Nephron (organoid): ENCODE measurements around the gene GNAT2.

ENCODE experiments used
- H3K27ac Mint-ChIP-seq, 3 experiments: 2 replicates each; pipeline ENCODE4 v1.8.0; 2020; ENCODE audit warnings: mixed read lengths in 3 of 3, mild to moderate bottlenecking in 2 of 3, moderate library complexity in 1 of 3
- H3K27me3 Mint-ChIP-seq: 2 replicates; pipeline ENCODE4 v1.8.0; 2021; ENCODE audit warnings: low read depth, mild to moderate bottlenecking, moderate library complexity, mixed read lengths
- H3K36me3 Mint-ChIP-seq: 2 replicates; pipeline ENCODE4 v1.8.0; 2020; ENCODE audit warnings: low read depth, mixed read lengths
- H3K4me1 Mint-ChIP-seq: 2 replicates; pipeline ENCODE4 v1.8.0; 2020; ENCODE audit warnings: mixed read lengths
- H3K4me3 Mint-ChIP-seq, 3 experiments: 2 replicates each; pipeline ENCODE4 v1.8.0; 2020; ENCODE audit warnings: mild to moderate bottlenecking in 3 of 3, mixed read lengths in 3 of 3, moderate library complexity in 2 of 3
- H3K9me3 Mint-ChIP-seq: 2 replicates; pipeline ENCODE4 v1.8.0; 2020; ENCODE audit warnings: mixed read lengths
- CTCF ChIP-seq, 3 experiments: fragments of 200-600 bp; sonication (generic); IDR thresholded peaks; one replicate each; pipeline ENCODE4 v1.5.0; 2021; ENCODE audit warnings: antibody characterized with exemption in 3 of 3; ENCODE audit not compliant: unreplicated experiment in 3 of 3

The GNAT2 gene

DNA sequence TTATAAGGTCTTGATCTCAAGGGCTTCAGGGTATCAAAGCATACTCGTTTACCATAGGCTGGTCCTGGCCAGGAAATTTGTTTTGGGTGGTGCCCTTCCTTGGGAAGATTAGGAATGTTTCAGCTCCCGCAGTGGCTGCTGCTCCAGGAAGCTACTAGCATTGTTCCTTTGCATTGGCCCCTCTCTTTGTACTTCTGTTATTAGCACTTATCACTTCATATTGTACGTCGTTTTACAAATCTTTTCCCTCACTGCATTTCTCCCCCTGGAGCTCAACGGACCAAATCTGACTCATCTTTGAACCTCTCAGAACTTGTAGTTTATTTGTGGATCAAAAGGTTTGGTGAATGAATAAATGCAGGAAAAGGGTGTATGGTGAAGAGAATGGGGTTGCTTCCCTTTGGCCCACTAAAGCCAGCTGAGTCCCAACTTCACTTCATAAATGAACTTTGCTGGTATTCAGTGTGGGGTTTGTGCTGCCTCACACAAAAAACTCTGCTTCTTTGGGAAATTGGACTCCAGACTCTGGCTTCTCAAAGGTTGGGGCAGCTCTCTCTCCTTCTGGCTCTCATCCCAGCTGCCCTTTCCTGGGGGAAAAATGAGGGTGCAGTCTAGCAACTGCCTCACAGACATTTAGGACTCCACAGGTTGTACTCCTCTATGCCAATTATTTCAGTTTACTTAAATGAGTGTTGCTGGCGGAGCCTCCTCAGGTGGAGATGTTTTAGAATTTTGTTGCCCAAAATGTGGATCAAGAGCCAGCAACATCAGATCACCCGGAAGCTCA is 5.9 kb downstream of the GNAT2 start:
- Mint-ChIP-seq H3K4me3 (no peak overlapping the region), H3K27me3 (no peaks in the 10 kb centered on the region), H3K4me1 (peaks cover 17% of the 10 kb centered on the region), H3K36me3 (no peaks in the 10 kb centered on the region), H3K27ac (peak overlapping the region in 1 of 3 experiments; percentile 13), H3K9me3 (no peaks in the 10 kb centered on the region)
- no peak for TF ChIP-seq CTCF (IDR thresholded peaks at IDR 0.05; ENCODE audit: unreplicated experiment in 3 of 3)

- no peaks in the 10 kb centered on the region for H3K27me3 Mint-ChIP-seq
- H3K4me1 Mint-ChIP-seq, result peaks cover 2% of the 10 kb centered on the region
- H3K27ac Mint-ChIP-seq, result no peak overlapping the region
- H3K36me3 Mint-ChIP-seq, result no peaks in the 10 kb centered on the region
- no peak for TF ChIP-seq CTCF (IDR thresholded peaks at IDR 0.05; ENCODE audit: unreplicated experiment in 3 of 3)
- no peaks in the 10 kb centered on the region for H3K9me3 Mint-ChIP-seq
- H3K4me3 Mint-ChIP-seq, result no peak overlapping the region
Observed at GRCh38 chr1:109611308-109611990, 8.0 kb downstream of the GNAT2 start.

DNA sequence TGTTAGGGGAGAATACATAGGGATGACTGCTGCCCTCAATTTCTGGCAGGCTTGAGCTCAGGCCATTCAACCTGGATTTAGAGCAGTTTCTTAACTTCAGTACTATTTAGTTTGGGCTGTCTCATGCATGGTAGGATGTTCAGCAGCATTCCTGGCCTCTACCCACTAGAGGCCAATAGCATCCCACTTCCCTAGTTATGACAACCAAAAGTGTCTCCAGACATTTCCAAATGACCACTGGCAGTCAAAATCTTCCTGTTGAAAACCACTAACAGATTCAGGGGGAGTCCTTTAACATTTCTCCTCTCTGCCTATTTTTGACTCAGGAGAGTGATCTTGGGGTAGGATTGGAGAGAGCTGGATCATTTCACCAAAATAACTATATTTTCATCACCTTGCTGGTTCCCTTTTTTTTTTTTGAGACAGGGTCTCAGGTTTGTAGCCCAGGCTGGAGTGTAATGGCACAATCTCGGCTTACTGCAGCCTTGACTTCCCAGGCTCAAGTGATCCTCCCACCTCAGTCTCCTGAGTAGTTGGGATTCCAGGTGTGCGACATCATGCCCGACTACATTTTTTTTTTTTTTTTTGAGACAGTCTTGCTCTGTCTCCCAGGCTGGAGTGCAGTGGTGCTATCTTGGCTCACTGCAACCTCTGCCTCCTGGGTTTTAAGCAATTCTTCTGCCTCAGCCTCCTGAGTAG is 8.7 kb downstream of the GNAT2 start:
- no peaks in the 10 kb centered on the region for H3K36me3 Mint-ChIP-seq
- H3K4me3 Mint-ChIP-seq, result no peak overlapping the region
- TF ChIP-seq CTCF (IDR thresholded peaks at IDR 0.05; ENCODE audit: unreplicated experiment in 3 of 3), result no peak
- no peaks in the 10 kb centered on the region for H3K9me3 Mint-ChIP-seq
- H3K4me1 Mint-ChIP-seq, result no peaks in the 10 kb centered on the region
- H3K27me3 Mint-ChIP-seq, result no peaks in the 10 kb centered on the region
- H3K27ac Mint-ChIP-seq, result no peak overlapping the region

GRCh38 chr1:109609881-109610280 is 9.5 kb downstream of the GNAT2 start:
- TF ChIP-seq CTCF (IDR thresholded peaks at IDR 0.05; ENCODE audit: unreplicated experiment in 3 of 3), result no peak
- Mint-ChIP-seq H3K27me3 (no peaks in the 10 kb centered on the region), H3K9me3 (no peaks in the 10 kb centered on the region), H3K4me1 (no peaks in the 10 kb centered on the region), H3K4me3 (no peak overlapping the region), H3K36me3 (no peaks in the 10 kb centered on the region), H3K27ac (no peak overlapping the region)

GRCh38 chr1:109605381-109605780 is 14.0 kb downstream of the GNAT2 start:
- no peak for TF ChIP-seq CTCF (IDR thresholded peaks at IDR 0.05; ENCODE audit: unreplicated experiment in 3 of 3)
- Mint-ChIP-seq H3K27ac (no peak overlapping the region), H3K4me1 (no peaks in the 10 kb centered on the region), H3K27me3 (no peaks in the 10 kb centered on the region), H3K9me3 (no peaks in the 10 kb centered on the region), H3K36me3 (peaks cover 5% of the 10 kb centered on the region), H3K4me3 (no peak overlapping the region)
